ENCODE results near the gene CYGB.
A peak's percentile ranks its signal among the peaks of the same experiment; 100 is the strongest.
"Not testable (repeated sequence)": the region's sequence is repeated elsewhere in the genome, so short reads cannot be mapped to it uniquely, and the experiment has no call there.

The CYGB gene

GRCh38 chr17:76523084-76524037 lies 14.1 kb downstream of the CYGB start:
- DNase-seq (ENCODE audit: low spot score) = peak; percentile 47

- DNase-seq (ENCODE audit: low spot score) = not testable (repeated sequence)
These were observed 15.8 kb downstream of the CYGB start for GRCh38 chr17:76521683-76522082.

GRCh38 chr17:76521262-76521661 lies 16.2 kb downstream of the CYGB start:
- no peak for DNase-seq (ENCODE audit: low spot score)

DNA sequence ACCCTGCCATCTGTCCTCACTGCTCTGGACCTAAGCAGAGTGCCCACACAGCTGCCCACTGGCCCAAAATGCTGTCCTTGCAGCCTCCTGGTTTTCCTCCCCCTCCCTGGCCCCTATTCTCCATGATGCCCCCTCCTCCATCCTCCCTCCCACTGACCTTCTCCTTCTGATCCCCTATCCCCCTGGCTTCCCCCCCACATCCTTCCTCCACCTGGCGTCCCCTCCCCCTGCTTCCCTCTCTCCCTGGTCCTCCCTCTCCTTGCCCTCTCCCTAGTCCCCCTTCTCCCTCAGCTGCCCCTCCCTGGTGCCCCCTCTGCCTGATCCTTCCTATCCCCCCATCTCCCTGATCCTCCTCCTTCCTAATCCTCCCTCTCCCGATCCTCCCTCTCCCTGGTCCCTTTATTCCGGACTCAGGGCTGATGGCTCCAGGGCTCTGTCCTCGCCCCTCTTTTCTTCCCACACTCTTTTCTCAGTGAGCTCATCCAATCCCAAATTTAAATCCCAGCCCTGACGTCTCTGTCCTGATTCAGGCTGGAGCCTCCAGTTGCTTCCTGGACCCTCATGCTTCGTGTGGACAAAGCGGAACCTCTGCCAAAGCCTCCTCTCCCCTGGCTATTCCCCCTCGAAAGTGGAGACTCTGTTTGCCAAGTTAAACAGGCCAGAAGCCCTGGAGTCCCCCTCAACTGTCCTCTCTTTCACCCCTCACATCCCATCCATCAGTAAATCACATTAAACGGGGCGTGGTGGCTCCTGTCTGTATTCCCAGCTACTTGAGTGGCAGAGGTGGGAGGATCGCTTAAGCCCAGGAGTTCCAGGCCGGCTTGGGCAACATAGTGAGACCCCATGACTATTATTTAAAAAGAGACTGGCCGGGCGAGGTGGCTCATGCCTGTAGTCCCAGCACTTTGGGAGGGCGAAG lies 18.2 kb downstream of the CYGB start:
- no peak for DNase-seq (ENCODE audit: low spot score)

- no peak for DNase-seq (ENCODE audit: low spot score)
These were observed 19.9 kb downstream of the CYGB start for GRCh38 chr17:76517638-76518038.

- DNase-seq (ENCODE audit: low spot score) = no peak
These were observed 22.1 kb downstream of the CYGB start for GRCh38 chr17:76515274-76515949.

DNA sequence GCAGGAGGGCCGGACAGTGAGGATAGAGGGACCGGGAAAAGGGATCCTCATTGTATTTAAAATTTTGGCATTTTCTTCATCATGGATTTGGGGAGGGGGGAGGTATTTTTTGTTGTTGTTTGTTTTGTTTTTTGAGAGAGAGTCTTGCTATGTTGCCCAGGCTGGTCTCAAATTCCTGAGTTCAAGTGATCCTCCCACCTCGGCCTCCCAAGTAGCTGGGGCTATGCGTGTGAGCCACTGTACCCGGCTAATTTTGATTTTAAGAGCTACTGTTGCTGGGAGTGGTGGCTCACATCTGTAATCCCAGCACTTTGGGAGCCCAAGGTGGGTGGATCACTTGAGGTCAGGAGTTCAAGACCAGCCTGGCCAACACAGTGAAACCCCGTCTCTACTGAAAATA lies 23.2 kb downstream of the CYGB start:
- not testable (repeated sequence) for DNase-seq (ENCODE audit: low spot score)

GRCh38 chr17:76513306-76513692 lies 24.2 kb downstream of the CYGB start:
- no peak for DNase-seq (ENCODE audit: low spot score)

GRCh38 chr17:76512366-76513305 lies 24.9 kb downstream of the CYGB start:
- no peak for DNase-seq (ENCODE audit: low spot score)

DNA sequence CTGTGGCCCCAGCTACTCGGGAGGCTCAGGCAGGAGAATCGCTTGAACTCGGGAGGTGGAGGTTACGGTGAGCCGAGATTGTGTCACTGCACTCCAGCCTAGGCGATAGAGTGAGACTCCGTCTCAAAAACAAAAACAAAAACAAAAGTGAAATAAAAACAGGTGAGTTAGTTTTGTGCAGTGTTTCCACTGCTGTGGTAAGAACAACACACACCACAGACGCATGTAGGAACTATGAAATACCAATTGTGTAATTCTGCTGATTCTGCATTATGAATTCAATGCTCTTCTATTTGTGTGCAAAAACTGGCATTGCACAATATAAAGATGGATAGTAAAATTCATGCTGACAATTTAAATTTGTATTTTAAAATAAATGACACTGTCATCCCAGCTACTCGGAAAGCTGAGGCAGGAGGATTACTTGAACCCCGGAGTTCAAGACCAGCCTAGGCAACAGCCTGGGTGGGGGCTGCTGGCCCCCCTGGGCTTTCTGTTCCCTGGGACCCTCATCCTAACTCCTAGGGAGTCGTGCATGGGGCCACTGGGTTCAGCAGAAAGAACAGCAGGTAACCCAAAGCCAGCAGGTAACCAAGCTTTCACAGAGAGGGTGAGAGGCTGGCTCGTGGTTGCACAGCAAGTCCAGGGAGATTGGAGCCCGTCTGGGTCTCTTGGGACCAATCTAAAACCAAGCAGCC lies 25.7 kb downstream of the CYGB start:
- DNase-seq (ENCODE audit: low spot score) = no peak

DNA sequence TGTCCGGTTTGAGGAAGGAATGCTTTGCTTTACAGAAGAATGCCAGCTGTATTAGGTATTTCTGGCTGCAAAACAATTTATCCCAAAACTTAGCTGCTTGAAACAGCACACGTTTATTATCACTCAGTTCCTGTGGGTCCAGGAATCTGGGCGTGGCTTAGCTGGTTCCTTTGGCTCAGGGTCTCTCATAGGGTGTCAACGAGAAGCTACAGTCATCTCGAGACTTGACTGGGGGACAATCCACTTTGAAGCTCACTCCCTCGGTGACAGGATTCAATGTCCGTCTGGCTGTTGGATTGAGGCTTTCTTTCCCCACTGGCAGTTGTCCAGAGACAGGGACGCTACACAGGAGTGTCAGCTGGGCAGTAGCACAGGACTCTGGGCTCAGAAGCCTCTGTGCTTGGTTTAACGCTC lies 26.7 kb downstream of the CYGB start:
- no peak for DNase-seq (ENCODE audit: low spot score)

- DNase-seq (ENCODE audit: low spot score) = not testable (repeated sequence)
These were observed 28.9 kb downstream of the CYGB start for GRCh38 chr17:76508472-76509063.

DNA sequence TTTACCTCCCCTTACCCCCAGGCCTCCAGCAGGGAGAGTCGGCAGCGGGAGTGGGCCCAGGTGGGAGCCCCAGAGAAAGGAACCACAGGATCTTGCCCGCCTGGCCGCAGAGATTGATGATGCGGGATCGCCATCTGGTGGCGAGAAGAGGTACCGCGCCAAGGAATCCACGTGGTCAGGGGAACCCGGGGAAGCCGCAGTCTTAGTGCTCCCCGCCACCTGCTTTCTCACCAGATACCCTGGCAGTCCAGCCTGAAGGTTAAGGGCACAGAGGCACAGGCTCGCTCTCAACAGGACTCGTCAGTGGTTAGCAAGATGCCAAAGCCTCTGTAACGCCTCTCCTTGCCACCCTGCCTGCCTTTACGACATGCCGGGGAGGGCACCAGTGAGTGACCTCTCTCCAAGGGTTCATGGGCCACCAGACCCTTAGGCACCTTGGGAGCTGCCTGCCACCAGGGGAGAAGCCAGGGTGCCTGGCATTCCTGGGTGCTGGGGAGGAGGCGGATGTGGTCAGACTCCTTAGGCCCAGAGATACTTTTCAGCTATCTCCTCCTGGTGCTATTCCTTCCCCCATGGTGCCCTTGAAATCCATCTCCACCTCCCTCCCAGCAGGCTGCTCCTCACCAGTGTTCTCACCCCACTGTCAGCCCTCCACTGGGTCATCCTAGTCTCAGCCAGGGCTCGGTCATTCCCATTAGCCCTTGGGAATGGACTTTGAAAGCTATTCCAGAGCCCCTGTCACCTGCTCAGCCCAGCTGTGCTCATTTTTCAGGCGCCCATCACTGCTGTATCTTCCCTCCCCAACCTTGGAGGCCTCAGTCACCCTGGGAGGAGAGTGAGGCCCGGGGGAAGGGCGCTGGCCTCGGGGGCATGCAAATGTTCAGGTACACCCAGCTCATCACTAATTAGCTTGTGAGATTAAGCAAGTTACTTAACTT lies 30.8 kb downstream of the CYGB start:
- peak; percentile 63 for DNase-seq (ENCODE audit: low spot score)

GRCh38 chr17:76504117-76504516 lies 33.4 kb downstream of the CYGB start:
- no peak for DNase-seq (ENCODE audit: low spot score)

DNA sequence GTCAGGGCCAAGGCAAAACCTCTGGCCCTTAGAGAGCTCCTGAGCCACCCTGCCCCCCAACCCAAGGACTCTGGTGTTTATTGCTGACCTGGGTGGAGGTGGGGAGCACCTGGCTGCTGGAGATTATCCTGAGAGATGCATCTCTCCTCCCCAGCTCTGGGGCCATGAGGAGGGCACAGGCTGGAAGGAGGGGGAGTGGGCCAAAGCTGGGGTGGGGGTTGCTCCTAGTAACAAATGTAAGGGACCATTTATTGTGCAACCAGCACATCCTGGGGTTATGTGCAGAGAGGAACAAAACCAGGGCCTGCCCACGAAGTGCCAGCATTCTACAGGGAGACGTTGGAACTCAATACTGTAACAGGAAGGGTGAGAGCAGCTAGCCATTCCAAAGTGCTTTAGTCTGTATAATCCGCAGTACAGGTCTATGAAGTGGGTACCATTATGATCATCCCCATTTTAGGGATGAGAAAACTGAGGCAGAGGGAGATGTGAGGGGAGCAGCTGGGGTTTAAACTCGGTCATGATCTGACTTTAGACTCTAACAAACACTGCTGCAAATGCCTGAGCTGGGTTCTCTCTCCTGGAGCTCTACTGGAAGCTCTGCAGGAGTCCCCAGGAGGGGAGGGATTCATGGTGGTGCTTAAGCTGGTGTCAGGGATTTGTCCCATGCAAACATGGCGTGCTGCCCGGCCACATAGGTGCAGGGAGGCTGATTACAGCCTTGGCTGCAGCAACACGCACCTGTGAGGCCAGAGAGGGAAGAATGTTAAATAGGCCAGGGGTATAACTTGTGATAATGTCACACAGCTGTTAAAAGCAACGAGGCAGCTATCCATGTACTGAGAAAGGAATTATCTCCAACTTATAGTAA lies 34.9 kb downstream of the CYGB start:
- no peak for DNase-seq (ENCODE audit: low spot score)

DNA sequence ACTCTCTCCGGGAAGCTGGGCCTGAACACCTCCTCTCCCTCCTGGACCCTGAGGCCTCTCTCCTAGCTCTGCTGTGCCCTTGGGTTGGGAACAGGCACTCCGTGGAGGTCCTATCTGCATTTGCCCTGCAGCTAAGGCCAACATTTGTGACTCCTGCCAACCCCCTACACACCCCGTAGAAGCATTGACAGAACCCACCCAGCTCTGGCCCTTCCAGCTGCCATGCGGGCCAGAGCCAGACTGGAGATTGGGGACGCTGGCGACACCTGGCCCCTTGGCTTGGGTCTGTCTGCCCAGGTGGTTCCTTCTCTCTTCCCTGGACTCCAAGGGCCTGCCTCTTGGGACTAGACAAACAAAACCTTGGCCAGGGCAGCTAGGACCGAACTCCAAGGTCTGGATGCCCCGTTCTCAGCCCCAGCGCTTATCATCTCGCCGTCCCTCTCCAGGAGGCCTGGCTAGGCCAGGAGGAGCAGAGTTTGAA lies 35.6 kb downstream of the CYGB start:
- DNase-seq (ENCODE audit: low spot score) = no peak

DNA sequence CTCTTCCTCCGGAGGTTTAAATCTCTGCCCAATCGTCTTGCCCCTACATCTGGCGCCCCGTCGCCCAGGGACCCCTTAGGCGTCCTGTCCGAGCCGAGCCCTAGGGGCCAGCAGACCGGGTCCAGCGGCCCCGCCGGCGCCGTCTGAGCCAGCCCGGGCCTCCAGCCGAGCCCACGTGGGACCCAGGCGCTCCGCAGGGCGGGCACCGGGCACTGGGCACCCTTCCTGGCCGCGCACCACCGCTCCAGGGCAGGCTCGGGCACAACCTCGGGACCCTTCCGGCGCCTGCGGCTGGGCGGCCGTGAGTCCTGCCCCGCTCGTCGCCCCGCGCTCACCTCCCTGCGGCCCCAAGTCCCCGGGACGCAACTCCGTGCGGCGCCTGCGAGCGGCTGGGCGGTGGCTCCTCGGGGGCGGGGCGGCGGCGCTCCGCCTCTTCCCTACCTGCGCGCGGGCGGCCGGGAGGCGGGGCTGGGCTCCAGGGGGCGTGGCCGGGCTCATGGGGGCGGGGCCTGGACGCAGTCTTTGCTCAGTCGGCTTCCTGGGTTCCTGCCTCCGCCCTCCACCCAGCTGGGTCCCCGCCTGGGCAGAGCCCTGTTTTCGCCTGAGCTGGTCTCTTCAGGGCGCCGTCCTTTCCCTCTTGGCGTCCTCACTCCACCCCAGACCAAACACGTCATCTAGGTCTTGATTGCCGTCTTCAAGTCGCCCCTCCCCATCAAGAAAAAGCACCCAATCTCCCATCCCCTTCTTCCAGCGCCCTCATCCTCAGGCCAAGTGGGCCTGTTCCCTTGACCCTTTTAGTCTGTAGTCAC lies 36.3 kb downstream of the CYGB start, which contains the start of gene RHBDF2:
RHBDF2 (minus strand) TSS at position 406 of the 809 bp plus-strand sequence. CDS start 19,899 bp downstream, outside the sequence.
- peak; percentile 70 for DNase-seq (ENCODE audit: low spot score)

All from globus pallidus (tissue), 1 donor.